K562 (cell line): Measurements from ENCODE around the gene ITPRIP. TPM values are rescaled to one million over a fixed set of nuclear protein-coding genes. Genes with fewer than 3 reads are reported as not detected.

Source experiments
- CBFA2T3 ChIP-seq: fragments of 450-650 bp; IDR thresholded peaks from 2 replicates; pipeline ENCODE4 v1.6.1; 2017
- EP400 ChIP-seq: fragments of 450-650 bp; IDR thresholded peaks from 2 replicates; pipeline ENCODE4 v1.6.1; 2017; ENCODE audit warnings: antibody characterized with exemption, mild to moderate bottlenecking, moderate library complexity
- HDAC2 ChIP-seq: fragments of 450-650 bp; IDR thresholded peaks from 2 replicates; pipeline ENCODE4 v1.6.1; 2016; ENCODE audit warnings: mild to moderate bottlenecking
- HMG20A ChIP-seq: fragments of 450-650 bp; formaldehyde crosslinking; conservative IDR thresholded peaks from 2 replicates; pipeline ENCODE4 v1.4.0; 2020; ENCODE audit warnings: mild to moderate bottlenecking, mixed read lengths
- JUND ChIP-seq, 2 experiments: IDR thresholded peaks; 2 replicates in 1 of 2; 3 replicates in 1 of 2; pipeline ENCODE4 v1.6.1; 2011; ENCODE audit warnings: borderline replicate concordance in 2 of 2, low read depth in 2 of 2, low read length in 2 of 2, improper control_type of control experiment in 1 of 2, missing biosample characterization in 1 of 2, missing genetic modification characterization in 1 of 2, missing genetic modification reagents in 1 of 2
- MTA3 ChIP-seq: fragments of 450-650 bp; formaldehyde crosslinking; IDR thresholded peaks from 2 replicates; pipeline ENCODE4 v1.6.1; 2017; ENCODE audit warnings: mild to moderate bottlenecking, borderline replicate concordance
- PPARD ChIP-seq: fragments of 250-450 bp; sonication (Bioruptor Pico); IDR thresholded peaks from 2 replicates; pipeline ENCODE4 v1.8.0; 2022; ENCODE audit warnings: inconsistent platforms, mild to moderate bottlenecking, moderate library complexity
- ZFP91 ChIP-seq: sonication (generic); formaldehyde crosslinking; IDR thresholded peaks from 2 replicates; pipeline ENCODE4 v1.8.0; 2022; ENCODE audit warnings: mild to moderate bottlenecking, missing genetic modification reagents
- ZNF184 ChIP-seq: sonication (generic); formaldehyde crosslinking; IDR thresholded peaks from 2 replicates; pipeline ENCODE4 v1.5.0; 2020; ENCODE audit warnings: missing genetic modification reagents
- ZNF224 ChIP-seq: sonication (generic); formaldehyde crosslinking; IDR thresholded peaks from 2 replicates; pipeline ENCODE4 v1.8.0; 2022; ENCODE audit warnings: mild to moderate bottlenecking, missing genetic modification reagents
- ZNF511 ChIP-seq: sonication (generic); formaldehyde crosslinking; IDR thresholded peaks from 2 replicates; pipeline ENCODE4 v1.8.0; 2022; ENCODE audit warnings: mild to moderate bottlenecking, missing genetic modification reagents
- ZNF695 ChIP-seq: fragments of 450-650 bp; formaldehyde crosslinking; IDR thresholded peaks from 2 replicates; pipeline ENCODE4 v1.4.0; 2020; ENCODE audit warnings: mild to moderate bottlenecking, moderate library complexity
- polyA plus RNA-seq, 8 experiments: library from polyadenylated mRNA; depleted of rRNA in 4 of 8; stranded (reverse) in 5 of 8; unstranded in 3 of 8; fragments of >200 nt; fragmentation: Nextera tagmentation in 2 of 8; fragmentation: Illumina TruSeq in 1 of 8; extraction: Ambion mirVana in 2 of 8; extraction: Trizol in 1 of 8; gene quantifications; 2 replicates each; pipeline versions ENCODE4 v1.2.1 to v1.2.3, GENCODE V29; 2011 to 2014; ENCODE audit warnings: inconsistent platforms in 1 of 8, missing spikeins in 1 of 8
- total RNA-seq, 7 experiments: library from RNA; depleted of rRNA in 6 of 7; stranded (reverse); fragments of >200 nt in 6 of 7; fragmentation: Illumina TruSeq in 2 of 7; extraction: Trizol in 2 of 7; gene quantifications; 2 replicates each; pipeline versions ENCODE4 v1.2.1 to v1.2.3, GENCODE V29; 2011 to 2021; ENCODE audit warnings: low replicate concordance in 1 of 7
- TF ChIP-seq, protein P1 (sequence below): IDR thresholded peaks from 3 replicates; pipeline ENCODE4 v1.6.1; 2011; ENCODE audit warnings: borderline replicate concordance, mild to moderate bottlenecking, moderate library complexity; ENCODE audit not compliant: insufficient read length; ENCODE audit errors: extremely low read depth
- TF ChIP-seq, protein P2 (sequence below): fragments of 450-650 bp; IDR thresholded peaks from 2 replicates; pipeline ENCODE4 v1.6.1; 2017; ENCODE audit warnings: antibody characterized with exemption, mild to moderate bottlenecking
- TF ChIP-seq, protein P3 (sequence below): fragments of 450-650 bp; IDR thresholded peaks from 2 replicates; pipeline ENCODE4 v1.6.1; 2017; ENCODE audit warnings: mild to moderate bottlenecking, moderate library complexity

The ITPRIP gene
- total and polyA plus RNA-seq, 9 of the 15 experiments (the other 6 are each of a cell fraction or from before 2014, with no cell fraction given) = 4.4 to 28.5 (median 10.9) TPM

- TF ChIP-seq, protein P1, sequence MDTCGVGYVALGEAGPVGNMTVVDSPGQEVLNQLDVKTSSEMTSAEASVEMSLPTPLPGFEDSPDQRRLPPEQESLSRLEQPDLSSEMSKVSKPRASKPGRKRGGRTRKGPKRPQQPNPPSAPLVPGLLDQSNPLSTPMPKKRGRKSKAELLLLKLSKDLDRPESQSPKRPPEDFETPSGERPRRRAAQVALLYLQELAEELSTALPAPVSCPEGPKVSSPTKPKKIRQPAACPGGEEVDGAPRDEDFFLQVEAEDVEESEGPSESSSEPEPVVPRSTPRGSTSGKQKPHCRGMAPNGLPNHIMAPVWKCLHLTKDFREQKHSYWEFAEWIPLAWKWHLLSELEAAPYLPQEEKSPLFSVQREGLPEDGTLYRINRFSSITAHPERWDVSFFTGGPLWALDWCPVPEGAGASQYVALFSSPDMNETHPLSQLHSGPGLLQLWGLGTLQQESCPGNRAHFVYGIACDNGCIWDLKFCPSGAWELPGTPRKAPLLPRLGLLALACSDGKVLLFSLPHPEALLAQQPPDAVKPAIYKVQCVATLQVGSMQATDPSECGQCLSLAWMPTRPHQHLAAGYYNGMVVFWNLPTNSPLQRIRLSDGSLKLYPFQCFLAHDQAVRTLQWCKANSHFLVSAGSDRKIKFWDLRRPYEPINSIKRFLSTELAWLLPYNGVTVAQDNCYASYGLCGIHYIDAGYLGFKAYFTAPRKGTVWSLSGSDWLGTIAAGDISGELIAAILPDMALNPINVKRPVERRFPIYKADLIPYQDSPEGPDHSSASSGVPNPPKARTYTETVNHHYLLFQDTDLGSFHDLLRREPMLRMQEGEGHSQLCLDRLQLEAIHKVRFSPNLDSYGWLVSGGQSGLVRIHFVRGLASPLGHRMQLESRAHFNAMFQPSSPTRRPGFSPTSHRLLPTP = no peak
- TF ChIP-seq, protein P2, sequence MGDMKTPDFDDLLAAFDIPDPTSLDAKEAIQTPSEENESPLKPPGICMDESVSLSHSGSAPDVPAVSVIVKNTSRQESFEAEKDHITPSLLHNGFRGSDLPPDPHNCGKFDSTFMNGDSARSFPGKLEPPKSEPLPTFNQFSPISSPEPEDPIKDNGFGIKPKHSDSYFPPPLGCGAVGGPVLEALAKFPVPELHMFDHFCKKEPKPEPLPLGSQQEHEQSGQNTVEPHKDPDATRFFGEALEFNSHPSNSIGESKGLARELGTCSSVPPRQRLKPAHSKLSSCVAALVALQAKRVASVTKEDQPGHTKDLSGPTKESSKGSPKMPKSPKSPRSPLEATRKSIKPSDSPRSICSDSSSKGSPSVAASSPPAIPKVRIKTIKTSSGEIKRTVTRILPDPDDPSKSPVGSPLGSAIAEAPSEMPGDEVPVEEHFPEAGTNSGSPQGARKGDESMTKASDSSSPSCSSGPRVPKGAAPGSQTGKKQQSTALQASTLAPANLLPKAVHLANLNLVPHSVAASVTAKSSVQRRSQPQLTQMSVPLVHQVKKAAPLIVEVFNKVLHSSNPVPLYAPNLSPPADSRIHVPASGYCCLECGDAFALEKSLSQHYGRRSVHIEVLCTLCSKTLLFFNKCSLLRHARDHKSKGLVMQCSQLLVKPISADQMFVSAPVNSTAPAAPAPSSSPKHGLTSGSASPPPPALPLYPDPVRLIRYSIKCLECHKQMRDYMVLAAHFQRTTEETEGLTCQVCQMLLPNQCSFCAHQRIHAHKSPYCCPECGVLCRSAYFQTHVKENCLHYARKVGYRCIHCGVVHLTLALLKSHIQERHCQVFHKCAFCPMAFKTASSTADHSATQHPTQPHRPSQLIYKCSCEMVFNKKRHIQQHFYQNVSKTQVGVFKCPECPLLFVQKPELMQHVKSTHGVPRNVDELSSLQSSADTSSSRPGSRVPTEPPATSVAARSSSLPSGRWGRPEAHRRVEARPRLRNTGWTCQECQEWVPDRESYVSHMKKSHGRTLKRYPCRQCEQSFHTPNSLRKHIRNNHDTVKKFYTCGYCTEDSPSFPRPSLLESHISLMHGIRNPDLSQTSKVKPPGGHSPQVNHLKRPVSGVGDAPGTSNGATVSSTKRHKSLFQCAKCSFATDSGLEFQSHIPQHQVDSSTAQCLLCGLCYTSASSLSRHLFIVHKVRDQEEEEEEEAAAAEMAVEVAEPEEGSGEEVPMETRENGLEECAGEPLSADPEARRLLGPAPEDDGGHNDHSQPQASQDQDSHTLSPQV = no peak
- TF ChIP-seq ZNF224 (CRISPR knock-in tag) (no peak), ZNF695 (no peak), ZNF184 (no peak), MTA3 (no peak), PPARD (no peak), EP400 (peak; percentile 47; the same call in 1 of the 2 replicates), ZFP91 (no peak), JUND (IDR thresholded peaks at IDR 0.05; ENCODE audit: borderline replicate concordance, low read depth, low read length) (peak; percentile 72), JUND (tag; IDR thresholded peaks at IDR 0.05; ENCODE audit: borderline replicate concordance, low read depth, low read length) (peak; percentile 32; the same call in 1 of the 3 replicates), HMG20A (no peak), ZNF511 (CRISPR knock-in tag) (no peak), HDAC2 (peak; percentile 41; the same call in 1 of the 2 replicates), CBFA2T3 (peak; percentile 90)
- TF ChIP-seq, protein P3, sequence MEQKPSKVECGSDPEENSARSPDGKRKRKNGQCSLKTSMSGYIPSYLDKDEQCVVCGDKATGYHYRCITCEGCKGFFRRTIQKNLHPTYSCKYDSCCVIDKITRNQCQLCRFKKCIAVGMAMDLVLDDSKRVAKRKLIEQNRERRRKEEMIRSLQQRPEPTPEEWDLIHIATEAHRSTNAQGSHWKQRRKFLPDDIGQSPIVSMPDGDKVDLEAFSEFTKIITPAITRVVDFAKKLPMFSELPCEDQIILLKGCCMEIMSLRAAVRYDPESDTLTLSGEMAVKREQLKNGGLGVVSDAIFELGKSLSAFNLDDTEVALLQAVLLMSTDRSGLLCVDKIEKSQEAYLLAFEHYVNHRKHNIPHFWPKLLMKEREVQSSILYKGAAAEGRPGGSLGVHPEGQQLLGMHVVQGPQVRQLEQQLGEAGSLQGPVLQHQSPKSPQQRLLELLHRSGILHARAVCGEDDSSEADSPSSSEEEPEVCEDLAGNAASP = no peak
These were observed 1.9 kb upstream of the ITPRIP start (continued) for GRCh38 chr10:104340111-104340526.
